HG02973 (cell line): Measurements from ENCODE around the gene CD164L2.
"Not testable (repeated sequence)": the region's sequence is repeated elsewhere in the genome, so short reads cannot be mapped to it uniquely, and the experiment has no call there.

Experiments used
- ATAC-seq: cut with Tn5 transposase; IDR thresholded peaks from one replicate; pipeline ENCODE4 v1.9.1; 2021; ENCODE audit warnings: moderate library complexity; ENCODE audit not compliant: unreplicated experiment

The CD164L2 gene

DNA sequence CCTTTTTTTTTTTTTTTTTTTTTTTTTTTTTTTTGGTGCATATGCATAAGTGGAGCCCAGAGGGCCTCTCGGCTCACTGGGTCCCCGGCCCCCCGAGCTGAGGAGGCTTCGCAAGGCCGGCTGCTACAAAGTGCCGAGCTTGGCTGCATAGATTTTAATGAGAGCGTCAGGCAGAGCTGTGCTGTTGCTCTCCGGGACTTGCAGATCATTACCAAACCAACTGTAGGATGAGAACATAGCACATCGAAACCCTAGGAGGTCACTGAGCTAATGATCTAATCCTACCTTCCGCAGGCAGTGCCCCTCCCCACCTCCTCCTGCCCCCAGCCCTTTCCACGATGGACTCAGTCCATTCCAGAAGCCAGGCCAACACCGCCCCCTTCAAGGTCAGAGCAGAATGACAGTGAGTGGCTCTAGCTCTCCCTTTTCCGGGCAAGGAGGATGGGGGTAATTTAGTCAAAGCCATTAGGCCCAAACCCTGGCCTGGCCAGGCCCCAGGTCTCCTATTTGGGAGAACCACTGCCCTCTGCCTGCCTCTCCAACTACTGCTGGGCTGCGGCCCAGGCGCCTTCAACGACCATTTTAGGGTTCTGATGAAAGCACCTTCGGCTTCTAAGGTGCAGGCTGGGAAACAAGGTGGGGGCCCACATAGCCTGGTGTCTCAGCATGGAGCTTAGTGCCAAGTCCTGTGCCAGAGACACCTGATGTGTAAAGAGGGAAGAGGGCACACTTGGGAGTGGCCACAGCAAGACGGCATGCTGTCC, 22.6 kb upstream of the CD164L2 start:
- not testable (repeated sequence) for ATAC-seq

GRCh38 chr1:27405074-27405473, 21.9 kb upstream of the CD164L2 start:
- ATAC-seq = no peak

GRCh38 chr1:27403931-27404330, 20.8 kb upstream of the CD164L2 start:
- ATAC-seq = no peak

DNA sequence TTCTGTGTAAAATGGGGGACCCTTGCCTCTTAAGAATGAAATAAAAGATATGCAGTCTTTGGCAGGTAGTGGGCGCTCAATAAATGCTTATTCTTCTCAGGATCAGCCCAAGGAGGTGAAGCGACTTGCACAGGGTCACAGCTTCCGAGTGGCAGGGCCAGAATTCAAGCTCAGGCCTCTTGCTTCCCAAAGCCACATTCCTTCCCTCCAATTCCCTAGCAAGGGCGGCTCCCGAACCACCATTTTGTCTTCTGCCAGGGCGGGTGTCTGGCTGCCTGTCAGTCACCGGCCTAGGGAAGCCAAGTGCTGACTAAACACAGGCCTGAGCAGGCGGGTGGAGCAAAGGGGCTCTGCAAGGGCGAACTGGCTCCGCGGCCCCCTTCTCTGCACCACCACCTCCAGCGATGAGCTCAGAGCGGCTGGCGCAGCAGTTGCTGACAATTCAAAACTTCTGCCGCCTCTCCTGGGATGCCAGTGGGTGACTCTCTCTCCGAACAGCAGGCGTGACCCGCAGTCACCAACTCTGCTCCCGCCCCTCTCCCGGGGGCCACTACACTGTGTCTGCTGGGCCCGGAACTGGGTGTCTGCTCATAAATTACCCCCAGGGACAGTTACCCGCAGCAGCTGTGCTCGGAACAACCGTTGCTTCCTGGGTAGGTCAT, 20.1 kb upstream of the CD164L2 start:
- ATAC-seq = no peak

GRCh38 chr1:27402349-27402754, 19.2 kb upstream of the CD164L2 start:
- ATAC-seq = no peak

DNA sequence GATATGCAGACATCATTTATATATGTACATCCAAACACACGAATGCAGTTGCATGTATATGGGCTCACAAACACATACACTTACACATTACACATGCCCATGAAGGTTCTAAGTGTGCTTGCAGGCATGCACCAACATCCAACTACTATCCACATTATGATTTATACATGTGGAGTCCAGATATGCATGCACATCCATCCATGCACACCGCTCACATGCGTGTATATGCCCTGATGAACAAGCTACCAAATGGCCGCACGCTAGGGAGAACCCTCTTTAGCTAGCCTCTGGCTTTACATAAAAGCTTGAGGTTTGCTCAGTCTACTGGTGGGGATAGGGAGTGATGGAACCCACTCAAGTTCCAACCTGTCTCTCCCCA, 17.8 kb upstream of the CD164L2 start:
- no peak for ATAC-seq

DNA sequence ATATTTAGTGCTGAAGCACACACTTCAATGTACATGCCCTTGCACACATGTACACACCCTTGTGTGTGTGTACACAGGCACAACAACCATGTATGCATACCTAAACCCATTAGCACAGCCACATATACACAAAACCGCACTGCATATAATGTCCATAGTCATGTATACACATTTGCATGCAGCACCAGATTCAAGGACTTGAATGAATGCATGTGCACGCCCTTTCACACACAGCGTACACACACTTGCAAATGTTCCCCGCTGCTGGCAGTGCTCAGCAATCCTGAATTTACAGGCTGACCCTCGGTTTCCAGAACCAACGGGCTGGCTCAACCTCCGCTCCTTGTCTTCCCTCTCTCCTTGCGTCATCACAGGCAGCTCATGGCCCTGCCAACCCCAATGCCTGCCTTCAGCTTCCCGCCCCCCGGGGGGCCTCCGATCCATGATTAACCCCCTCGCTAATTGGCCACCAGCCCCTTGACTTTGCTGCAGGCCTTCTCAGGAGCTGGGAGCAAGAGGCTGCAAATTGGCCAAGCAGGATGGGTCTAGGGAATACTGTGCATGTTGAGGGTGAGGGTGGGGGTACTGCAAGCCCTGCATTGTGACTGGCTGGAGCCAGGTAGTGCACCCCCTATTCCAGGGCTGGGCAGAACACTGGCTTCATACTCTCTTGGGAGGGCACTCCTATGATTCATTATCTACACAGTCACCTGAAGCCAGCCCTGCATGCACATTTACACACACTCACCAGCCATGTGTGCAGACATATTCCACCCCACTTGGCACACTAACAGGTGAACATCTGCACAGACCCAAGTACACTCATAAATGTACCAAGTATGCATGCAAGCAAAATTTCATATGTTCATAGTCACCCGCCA, 17.2 kb upstream of the CD164L2 start:
- no peak for ATAC-seq

- no peak for ATAC-seq
These were observed 16.3 kb upstream of the CD164L2 start for GRCh38 chr1:27399251-27400025.

DNA sequence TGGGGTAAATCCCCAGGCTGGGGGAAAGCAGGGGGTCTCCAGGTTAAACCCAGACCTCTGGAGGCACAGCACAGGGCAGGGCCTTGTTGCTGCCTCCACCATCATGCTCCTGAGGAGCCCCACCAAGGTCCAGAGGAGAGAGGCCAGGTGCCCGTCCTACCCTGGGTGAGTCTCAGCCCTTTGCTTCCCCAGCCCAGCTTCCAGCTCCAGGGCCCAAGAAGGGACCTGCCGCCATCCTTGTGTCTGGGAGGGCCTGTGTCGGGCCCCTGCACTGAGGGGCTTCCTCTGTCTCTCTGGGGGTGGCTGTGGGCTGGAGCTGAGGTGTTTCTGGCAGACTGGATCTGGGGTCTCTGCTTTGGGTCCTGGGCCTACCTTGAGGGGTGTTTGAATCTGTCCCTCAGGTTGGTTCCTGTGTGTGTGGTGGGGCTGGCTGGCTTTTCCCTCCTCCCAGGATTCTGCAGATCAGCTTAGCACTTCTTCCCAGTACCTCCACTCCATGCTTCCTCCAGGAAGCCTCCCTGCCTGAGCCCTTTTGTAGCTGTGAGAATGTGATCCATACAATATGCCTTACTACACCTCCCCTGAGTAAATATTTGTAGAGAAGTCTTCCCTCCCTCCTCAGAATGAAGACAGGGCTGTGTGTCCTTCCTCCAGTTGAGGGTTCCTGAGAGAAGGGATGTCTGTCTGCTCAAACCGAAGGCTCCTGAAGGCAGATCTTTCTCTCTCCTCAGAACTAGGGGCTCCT, 15.4 kb upstream of the CD164L2 start:
- no peak for ATAC-seq

DNA sequence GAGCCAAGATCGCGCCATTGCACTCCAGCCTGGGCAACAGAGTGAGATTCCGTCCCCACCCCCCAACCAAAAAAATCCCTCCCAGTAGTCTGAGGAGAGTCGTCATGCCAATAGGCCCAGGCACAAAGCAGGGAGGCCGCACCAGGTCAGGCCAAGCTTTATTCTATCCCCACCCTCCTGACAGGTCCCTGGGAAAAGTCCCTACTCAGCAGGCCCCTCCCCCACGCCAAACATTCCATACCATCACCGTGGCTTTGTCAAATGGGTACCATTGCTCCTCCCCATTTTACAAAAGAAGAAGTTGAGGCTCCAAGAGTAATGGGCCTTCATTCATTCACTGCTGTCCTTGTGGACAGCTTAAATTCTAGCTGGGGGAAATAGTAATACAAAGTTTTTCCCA, 14.6 kb upstream of the CD164L2 start:
- no peak for ATAC-seq

GRCh38 chr1:27397110-27397509, 14.0 kb upstream of the CD164L2 start:
- ATAC-seq = no peak

DNA sequence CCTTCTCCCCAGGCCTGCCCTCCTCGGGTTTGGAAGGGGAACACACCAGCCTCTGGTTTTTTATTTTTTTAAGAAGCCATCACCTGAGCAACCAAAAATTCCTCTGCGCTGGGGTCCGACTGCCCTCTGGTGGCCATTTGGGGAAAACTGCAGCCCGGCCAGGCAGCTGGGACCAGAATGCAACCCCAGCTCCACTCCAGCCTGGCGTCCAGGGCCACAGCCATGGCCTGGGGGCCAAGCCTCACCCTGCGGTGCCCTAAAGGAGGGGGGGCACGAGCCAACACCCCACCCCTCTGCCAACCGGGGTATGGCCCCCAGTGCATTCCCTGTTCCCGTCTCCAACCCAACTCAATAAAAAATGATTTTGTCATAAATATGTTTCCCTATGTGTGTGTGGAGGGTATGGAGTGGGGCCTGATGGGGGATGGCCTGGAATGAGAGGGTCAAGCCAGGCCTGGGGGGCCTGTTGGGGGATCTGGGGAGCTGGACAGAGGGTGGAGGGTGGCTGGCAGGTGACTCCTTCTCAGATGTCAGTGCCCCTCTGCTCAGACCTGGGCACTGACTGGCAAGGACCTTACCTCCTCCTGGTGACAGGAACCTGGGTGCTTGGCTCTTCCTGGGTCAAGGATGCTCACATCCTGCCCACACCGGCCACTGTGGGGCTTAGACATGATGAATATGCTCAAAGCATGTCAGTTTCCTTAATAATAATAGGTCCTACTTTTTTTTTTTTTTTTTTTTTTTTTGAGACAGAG, 12.5 kb upstream of the CD164L2 start:
- no peak for ATAC-seq

- ATAC-seq = no peak
These were observed 11.8 kb upstream of the CD164L2 start for GRCh38 chr1:27394925-27395324.

DNA sequence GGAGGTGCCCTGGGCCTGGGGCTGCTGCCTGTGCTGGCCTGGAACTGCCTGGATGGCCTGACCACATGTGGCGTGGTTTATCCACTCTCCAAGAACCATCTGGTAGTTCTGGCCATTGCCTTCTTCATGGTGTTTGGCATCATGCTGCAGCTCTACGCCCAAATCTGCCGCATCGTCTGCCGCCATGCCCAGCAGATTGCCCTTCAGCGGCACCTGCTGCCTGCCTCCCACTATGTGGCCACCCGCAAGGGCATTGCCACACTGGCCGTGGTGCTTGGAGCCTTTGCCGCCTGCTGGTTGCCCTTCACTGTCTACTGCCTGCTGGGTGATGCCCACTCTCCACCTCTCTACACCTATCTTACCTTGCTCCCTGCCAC, 11.1 kb upstream of the CD164L2 start:
- no peak for ATAC-seq

DNA sequence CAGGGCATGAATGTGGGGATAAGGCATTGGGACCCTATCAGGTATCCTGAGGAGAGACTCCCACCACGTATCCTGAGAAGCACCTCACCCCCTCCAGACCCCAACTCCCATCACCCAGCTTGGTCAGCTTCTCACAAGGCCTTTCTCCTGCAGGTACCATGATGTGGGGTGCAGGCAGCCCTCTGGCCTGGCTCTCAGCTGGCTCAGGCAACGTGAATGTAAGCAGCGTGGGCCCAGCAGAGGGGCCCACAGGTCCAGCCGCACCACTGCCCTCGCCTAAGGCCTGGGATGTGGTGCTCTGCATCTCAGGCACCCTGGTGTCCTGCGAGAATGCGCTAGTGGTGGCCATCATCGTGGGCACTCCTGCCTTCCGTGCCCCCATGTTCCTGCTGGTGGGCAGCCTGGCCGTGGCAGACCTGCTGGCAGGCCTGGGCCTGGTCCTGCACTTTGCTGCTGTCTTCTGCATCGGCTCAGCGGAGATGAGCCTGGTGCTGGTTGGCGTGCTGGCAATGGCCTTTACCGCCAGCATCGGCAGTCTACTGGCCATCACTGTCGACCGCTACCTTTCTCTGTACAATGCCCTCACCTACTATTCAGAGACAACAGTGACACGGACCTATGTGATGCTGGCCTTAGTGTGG, 10.6 kb upstream of the CD164L2 start:
- ATAC-seq = no peak

- ATAC-seq = peak; percentile 10
These were observed 9.9 kb upstream of the CD164L2 start for GRCh38 chr1:27392778-27393635.

DNA sequence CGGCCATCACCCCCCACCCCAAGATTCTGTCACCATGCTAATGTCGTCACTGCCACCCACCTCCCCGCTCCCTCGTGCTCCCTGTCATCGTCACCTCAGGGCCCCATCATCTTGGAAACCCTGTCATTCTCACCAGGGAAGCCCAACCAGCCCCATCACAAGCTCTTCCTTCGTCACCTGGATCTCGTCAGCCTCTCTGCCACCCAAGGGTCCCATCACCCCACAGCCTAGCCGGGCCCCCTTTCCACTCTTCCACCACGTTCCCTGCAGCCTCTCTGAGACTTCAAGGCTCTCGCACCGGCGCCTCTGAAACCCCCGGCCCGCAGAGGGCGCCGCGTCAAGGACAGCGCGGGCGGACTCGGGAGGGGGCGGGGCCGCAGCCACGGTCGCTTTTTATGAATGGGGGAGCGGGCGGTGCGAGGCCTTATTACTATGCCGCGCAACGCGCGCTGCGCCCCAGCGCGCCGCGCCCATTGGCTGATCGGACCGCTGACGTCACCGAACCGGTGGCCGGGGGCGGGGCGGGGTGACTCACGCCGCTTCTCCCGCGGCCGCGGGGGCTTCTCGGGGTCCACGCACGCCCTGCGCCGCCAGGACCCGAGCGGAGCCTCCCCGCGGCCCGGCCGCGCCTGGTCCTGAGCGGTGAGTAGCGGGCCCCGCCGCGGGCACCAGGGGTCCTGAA, 9.1 kb upstream of the CD164L2 start, which contains the start of gene GPR3:
Gene GPR3 (plus strand): TSS at position 527 of the 682 bp plus-strand sequence. CDS start 1,177 bp downstream, outside the sequence.
- peak; percentile 62 for ATAC-seq
